Ishikawa (cell line): ENCODE results near the gene ACER3.

Experiments used
- CREB1 ChIP-seq: IDR thresholded peaks from 2 replicates; pipeline ENCODE4 v1.6.1; 2012; ENCODE audit warnings: low read depth
- EGR1 ChIP-seq: IDR thresholded peaks from 2 replicates; pipeline ENCODE4 v1.6.1; 2012
- EP300 ChIP-seq: IDR thresholded peaks from 2 replicates; pipeline ENCODE4 v1.6.1; 2012; ENCODE audit warnings: borderline replicate concordance
- FOXM1 ChIP-seq: IDR thresholded peaks from 2 replicates; pipeline ENCODE4 v1.6.1; 2012; ENCODE audit warnings: low read depth, borderline replicate concordance
- MAX ChIP-seq: IDR thresholded peaks from 2 replicates; pipeline ENCODE4 v1.6.1; 2012
- RAD21 ChIP-seq: IDR thresholded peaks from 2 replicates; pipeline ENCODE4 v1.6.1; 2012; ENCODE audit warnings: low read depth
- REST ChIP-seq: IDR thresholded peaks from 2 replicates; pipeline ENCODE4 v1.6.1; 2012; ENCODE audit warnings: low read depth, mild to moderate bottlenecking
- TAF1 ChIP-seq: IDR thresholded peaks from 2 replicates; pipeline ENCODE4 v1.6.1; 2012; ENCODE audit warnings: low read depth, mild to moderate bottlenecking
- TCF12 ChIP-seq: IDR thresholded peaks from 2 replicates; pipeline ENCODE4 v1.6.1; 2012; ENCODE audit warnings: low read depth
- TEAD4 ChIP-seq: IDR thresholded peaks from 2 replicates; pipeline ENCODE4 v1.6.1; 2012
- YY1 ChIP-seq: IDR thresholded peaks from 2 replicates; pipeline ENCODE4 v1.6.1; 2012; ENCODE audit warnings: low read depth
- ZBTB7A ChIP-seq: IDR thresholded peaks from 2 replicates; pipeline ENCODE4 v1.6.1; 2012; ENCODE audit warnings: low read depth
- TF ChIP-seq, protein P1 (sequence below): IDR thresholded peaks from 2 replicates; pipeline ENCODE4 v1.6.1; 2012

DNA sequence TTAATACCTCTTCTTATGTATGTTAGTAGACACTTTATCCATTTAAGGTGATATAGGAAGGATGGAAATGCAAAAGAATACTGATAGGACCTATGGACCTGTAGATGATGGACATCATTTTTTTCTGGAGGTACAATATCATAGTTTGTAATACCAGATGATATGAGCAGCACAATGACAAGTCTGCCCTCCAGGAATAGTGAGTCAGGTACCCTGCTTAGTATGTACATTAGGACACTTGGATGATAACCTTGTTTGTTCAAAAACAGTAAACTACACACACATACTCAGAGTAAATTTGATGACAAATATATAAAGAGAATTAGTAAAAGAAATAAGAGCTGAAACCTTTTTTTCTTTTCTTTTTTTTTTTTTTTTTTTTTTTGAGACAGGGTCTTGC is 114.8 kb downstream of the ACER3 start:
- TF ChIP-seq TAF1 (no peak), EP300 (no peak), TCF12 (no peak), RAD21 (no peak), REST (no peak), MAX (no peak), TEAD4 (no peak), YY1 (no peak), EGR1 (no peak), CREB1 (no peak), FOXM1 (no peak), ZBTB7A (no peak)
- TF ChIP-seq, protein P1, sequence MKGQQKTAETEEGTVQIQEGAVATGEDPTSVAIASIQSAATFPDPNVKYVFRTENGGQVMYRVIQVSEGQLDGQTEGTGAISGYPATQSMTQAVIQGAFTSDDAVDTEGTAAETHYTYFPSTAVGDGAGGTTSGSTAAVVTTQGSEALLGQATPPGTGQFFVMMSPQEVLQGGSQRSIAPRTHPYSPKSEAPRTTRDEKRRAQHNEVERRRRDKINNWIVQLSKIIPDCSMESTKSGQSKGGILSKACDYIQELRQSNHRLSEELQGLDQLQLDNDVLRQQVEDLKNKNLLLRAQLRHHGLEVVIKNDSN, result no peak
